ENCODE results near the gene USP15.

USP15 gene

DNA sequence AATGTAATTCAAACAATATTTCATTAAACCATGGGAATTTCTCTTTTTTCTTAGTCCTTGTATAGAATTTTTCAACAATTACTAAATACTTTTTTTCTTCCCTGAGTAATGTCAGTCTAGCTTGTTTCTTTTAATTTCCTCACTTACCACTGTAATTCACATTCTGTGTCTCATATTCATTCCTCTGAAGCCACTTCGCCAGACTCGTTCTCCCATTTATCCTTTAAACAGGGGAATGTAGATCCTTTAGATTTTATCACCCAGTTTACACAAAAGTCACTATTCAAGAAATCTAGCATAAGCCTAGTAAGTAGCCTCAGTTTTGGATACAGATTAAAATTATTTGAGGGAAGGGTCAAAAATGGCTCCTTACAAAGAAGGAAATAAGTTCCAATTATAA lies 6.8 kb downstream of the USP15 start:
- Histone ChIP-seq H3K4me3 (ENCODE audit: low read depth in 1 of 2, low read length in 1 of 2) (no peak overlapping the region), H3K27ac (peak overlapping the region; percentile 65), H3K36me3 (peaks cover 4% of the 10 kb centered on the region), H3K4me1 (ENCODE audit: control insufficient read depth in 1 of 2, insufficient read depth in 1 of 2, low read depth in 1 of 2, low read length in 1 of 2) (peaks cover 71 to 97% of the 10 kb centered on the region in 2 experiments), H3K9me3 (no peaks in the 10 kb centered on the region), H3K27me3 (no peaks in the 10 kb centered on the region)
- TF ChIP-seq, protein P1, sequence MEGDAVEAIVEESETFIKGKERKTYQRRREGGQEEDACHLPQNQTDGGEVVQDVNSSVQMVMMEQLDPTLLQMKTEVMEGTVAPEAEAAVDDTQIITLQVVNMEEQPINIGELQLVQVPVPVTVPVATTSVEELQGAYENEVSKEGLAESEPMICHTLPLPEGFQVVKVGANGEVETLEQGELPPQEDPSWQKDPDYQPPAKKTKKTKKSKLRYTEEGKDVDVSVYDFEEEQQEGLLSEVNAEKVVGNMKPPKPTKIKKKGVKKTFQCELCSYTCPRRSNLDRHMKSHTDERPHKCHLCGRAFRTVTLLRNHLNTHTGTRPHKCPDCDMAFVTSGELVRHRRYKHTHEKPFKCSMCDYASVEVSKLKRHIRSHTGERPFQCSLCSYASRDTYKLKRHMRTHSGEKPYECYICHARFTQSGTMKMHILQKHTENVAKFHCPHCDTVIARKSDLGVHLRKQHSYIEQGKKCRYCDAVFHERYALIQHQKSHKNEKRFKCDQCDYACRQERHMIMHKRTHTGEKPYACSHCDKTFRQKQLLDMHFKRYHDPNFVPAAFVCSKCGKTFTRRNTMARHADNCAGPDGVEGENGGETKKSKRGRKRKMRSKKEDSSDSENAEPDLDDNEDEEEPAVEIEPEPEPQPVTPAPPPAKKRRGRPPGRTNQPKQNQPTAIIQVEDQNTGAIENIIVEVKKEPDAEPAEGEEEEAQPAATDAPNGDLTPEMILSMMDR (IDR thresholded peaks at IDR 0.05), result no peak

DNA sequence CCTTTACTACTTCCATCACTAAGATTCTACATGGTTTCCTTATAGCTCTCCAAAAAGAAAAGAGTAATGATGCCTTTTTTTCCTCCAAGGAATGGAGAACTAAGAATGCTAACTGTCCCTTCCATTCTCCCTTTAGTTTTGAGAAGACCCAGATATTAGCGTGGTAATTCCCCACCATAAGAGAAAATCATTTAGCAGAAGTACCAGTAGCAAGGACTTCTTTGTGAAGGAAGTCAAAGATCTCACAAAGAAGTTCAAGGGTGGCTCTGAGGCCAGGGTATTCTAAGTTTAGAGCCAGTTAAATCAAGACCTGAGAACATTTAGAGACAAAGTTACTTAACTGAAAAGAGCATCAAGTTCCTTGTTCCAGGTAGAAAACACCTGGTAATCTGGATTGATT lies 7.3 kb downstream of the USP15 start:
- peaks cover 66 to 95% of the 10 kb centered on the region in 2 experiments for H3K4me1 ChIP-seq (ENCODE audit: control insufficient read depth in 1 of 2, insufficient read depth in 1 of 2, low read depth in 1 of 2, low read length in 1 of 2)
- H3K27ac ChIP-seq, result peak overlapping the region; percentile 65
- H3K4me3 ChIP-seq (ENCODE audit: low read depth in 1 of 2, low read length in 1 of 2), result no peak overlapping the region
- TF ChIP-seq, protein P1 (IDR thresholded peaks at IDR 0.05), result no peak
- H3K27me3 ChIP-seq, result no peaks in the 10 kb centered on the region
- H3K9me3 ChIP-seq, result no peaks in the 10 kb centered on the region
- H3K36me3 ChIP-seq, result peaks cover 4% of the 10 kb centered on the region

DNA sequence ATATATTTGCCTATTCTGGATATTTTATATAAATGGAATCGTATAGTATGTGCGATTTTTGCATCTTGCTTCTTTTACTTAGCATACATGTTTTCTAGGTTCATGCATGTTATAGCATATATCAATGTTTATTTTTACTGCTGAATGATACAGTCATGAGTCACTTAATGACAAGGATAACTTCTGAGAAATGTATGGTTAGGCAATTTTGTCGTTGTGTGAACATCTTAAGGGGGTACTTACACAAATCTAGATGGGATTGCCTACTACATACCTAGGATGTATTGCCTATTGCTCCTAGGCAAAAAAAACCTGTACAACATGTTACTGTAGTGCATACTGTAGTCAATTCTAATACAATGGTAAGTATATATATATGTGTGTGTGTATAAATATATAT lies 8.8 kb downstream of the USP15 start:
- no peak overlapping the region for H3K4me3 ChIP-seq (ENCODE audit: low read depth in 1 of 2, low read length in 1 of 2)
- H3K4me1 ChIP-seq (ENCODE audit: control insufficient read depth in 1 of 2, insufficient read depth in 1 of 2, low read depth in 1 of 2, low read length in 1 of 2), result peaks cover 52 to 94% of the 10 kb centered on the region in 2 experiments
- no peaks in the 10 kb centered on the region for H3K27me3 ChIP-seq
- peaks cover 4% of the 10 kb centered on the region for H3K36me3 ChIP-seq
- H3K27ac ChIP-seq, result peak overlapping the region; percentile 65
- H3K9me3 ChIP-seq, result no peaks in the 10 kb centered on the region
- TF ChIP-seq, protein P1 (IDR thresholded peaks at IDR 0.05), result no peak

DNA sequence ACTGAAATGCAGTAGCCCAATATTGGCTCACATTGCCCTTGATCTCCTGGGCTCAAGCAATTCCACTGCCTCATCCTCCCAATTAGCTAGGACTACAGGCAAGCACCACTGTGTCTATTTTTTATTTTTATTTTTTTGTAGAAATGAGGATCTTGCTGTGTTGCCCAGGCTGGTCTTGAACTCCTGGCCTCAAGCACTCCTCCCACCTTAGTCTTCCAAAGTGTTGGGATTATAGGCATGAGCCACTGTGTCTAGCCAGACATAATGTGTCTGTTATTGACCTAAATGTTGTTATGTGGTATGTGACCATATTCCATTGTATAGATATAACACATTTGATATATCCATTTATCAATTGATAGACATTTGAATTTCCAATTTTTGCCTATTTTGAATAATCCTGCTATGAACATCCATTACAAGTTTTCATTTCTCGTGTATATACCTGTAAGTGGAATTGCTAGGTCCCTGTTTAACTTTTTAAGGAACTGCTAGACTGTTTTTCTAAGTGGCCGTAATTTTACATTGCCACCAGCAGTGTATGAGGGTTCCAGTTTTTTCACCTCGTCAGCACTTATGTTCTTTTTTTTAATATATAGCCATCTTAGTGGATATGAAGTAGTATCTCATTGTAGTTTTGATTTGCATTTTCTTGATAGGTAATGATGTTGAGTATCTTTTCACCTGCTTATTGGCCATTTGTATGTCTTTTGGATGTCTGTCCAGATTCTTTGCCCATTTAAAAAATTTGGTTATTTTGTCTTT lies 9.4 kb downstream of the USP15 start:
- H3K27me3 ChIP-seq, result no peaks in the 10 kb centered on the region
- H3K36me3 ChIP-seq, result peaks cover 4% of the 10 kb centered on the region
- H3K4me3 ChIP-seq (ENCODE audit: low read depth in 1 of 2, low read length in 1 of 2), result peak overlapping the region in 1 of 2 experiments; percentile 8
- TF ChIP-seq, protein P1 (IDR thresholded peaks at IDR 0.05), result no peak
- H3K4me1 ChIP-seq (ENCODE audit: control insufficient read depth in 1 of 2, insufficient read depth in 1 of 2, low read depth in 1 of 2, low read length in 1 of 2), result peaks cover 45 to 94% of the 10 kb centered on the region in 2 experiments
- H3K27ac ChIP-seq, result peak overlapping the region; percentile 65
- H3K9me3 ChIP-seq, result no peaks in the 10 kb centered on the region

DNA sequence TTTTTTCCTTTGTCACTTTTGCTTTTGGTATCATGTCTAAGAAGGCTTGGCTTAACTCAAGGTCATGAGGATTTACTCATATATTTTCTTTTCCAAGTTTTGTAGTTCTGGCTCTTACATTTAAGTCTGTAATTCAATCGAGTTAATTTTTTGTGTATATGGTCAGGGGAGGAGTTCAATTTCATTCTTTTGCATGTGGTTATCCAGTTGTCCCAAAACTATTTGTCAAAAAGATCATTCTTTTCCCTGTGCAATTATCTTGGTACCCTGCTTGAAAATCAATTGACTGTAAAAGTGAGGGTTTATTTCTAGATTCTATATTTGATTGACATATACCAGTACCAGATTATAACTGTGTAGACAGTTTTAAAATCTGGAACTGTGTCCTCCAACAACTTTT lies 10.2 kb downstream of the USP15 start:
- Histone ChIP-seq H3K36me3 (peaks cover 4% of the 10 kb centered on the region), H3K9me3 (no peaks in the 10 kb centered on the region), H3K27me3 (no peaks in the 10 kb centered on the region), H3K27ac (peak overlapping the region; percentile 47), H3K4me3 (ENCODE audit: low read depth in 1 of 2, low read length in 1 of 2) (no peak overlapping the region), H3K4me1 (ENCODE audit: control insufficient read depth in 1 of 2, insufficient read depth in 1 of 2, low read depth in 1 of 2, low read length in 1 of 2) (peaks cover 42 to 88% of the 10 kb centered on the region in 2 experiments)
- TF ChIP-seq, protein P1 (IDR thresholded peaks at IDR 0.05), result no peak
